Upper lobe of left lung (tissue), 4 donors: ENCODE data around the gene GMDS.

Source experiments
- CTCF ChIP-seq, 6 experiments: fragments of 450-650 bp in 4 of 6; fragments of 200-600 bp in 2 of 6; sonication (generic) in 2 of 6; IDR thresholded peaks; one replicate each; pipeline ENCODE4 v1.5.1; 2016 to 2019; ENCODE audit warnings: antibody characterized with exemption in 6 of 6
- EP300 ChIP-seq, 4 donors: sonication (generic); formaldehyde crosslinking; IDR thresholded peaks; one replicate each; pipeline ENCODE4 v1.5.1; 2017; ENCODE audit warnings: antibody characterized with exemption in 4 of 4, control low read depth in 2 of 4
- POLR2A ChIP-seq, 4 donors: fragments of 450-650 bp; IDR thresholded peaks; one replicate each; pipeline ENCODE4 v1.5.1; 2016 to 2017; ENCODE audit warnings: antibody characterized with exemption in 4 of 4, mild to moderate bottlenecking in 2 of 4
- POLR2AphosphoS5 ChIP-seq, 2 donors: sonication (generic); formaldehyde crosslinking; IDR thresholded peaks; one replicate each; pipeline ENCODE4 v1.5.1; 2017; ENCODE audit warnings: antibody characterized with exemption in 2 of 2

DNA sequence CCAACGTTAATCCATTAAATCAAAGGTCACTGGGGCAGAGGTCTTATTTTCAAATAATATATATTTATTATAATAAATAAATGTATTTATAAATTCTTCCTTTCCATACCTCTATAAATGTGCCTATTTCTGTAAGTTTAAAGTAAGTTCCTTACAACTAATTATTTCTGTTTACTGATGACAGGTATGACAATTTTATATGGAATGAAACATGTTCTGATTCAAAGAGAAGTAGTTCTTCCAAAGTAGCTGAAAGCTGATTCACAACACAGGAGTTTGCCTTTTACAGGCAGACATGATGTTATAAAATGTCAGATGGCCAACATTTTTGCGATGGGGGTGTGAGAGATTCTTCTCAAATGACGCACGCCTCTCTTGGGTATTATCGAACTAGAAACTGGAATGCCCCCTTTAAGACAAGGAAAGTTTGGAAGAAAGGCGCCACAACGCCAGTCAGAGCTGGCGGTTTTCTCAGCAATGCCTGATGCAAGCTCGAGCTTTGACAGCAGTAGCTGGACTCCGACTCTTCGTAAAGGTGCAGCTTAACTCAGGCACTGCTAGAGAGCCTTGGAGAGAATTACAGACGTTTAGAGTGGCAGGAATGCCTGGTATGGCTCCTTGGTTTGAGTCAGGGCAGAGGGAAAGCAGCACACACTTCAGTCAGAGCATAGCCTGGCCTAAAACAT lies 543.6 kb downstream of the GMDS start:
- TF ChIP-seq POLR2A (IDR thresholded peaks at IDR 0.05) (no peak), CTCF (IDR thresholded peaks at IDR 0.05) (no peak), EP300 (IDR thresholded peaks at IDR 0.05) (no peak), POLR2AphosphoS5 (IDR thresholded peaks at IDR 0.05) (no peak)
